IgD-negative memory B cell (primary cell): ENCODE results near the gene RXYLT1. TPM values are rescaled to one million over a fixed set of nuclear protein-coding genes. Genes with fewer than 3 reads are reported as not detected.

Experiments used
- H3K27ac Mint-ChIP-seq, 3 donors: one replicate each; pipeline ENCODE4 v1.8.0; 2020 to 2022; ENCODE audit warnings: mild to moderate bottlenecking in 3 of 3, mixed read lengths in 3 of 3, moderate library complexity in 1 of 3
- H3K27me3 Mint-ChIP-seq: one replicate; pipeline ENCODE4 v1.8.0; 2021; ENCODE audit warnings: mixed read lengths
- H3K36me3 Mint-ChIP-seq: one replicate; pipeline ENCODE4 v1.8.0; 2020; ENCODE audit warnings: mild to moderate bottlenecking, mixed read lengths
- H3K4me1 Mint-ChIP-seq, 3 donors: one replicate each; pipeline ENCODE4 v1.8.0; 2020 to 2022; ENCODE audit warnings: mixed read lengths in 3 of 3, mild to moderate bottlenecking in 1 of 3
- H3K4me3 Mint-ChIP-seq, 4 donors: one replicate each; pipeline ENCODE4 v1.8.0; 2020 to 2022; ENCODE audit warnings: mild to moderate bottlenecking in 4 of 4, mixed read lengths in 4 of 4, moderate library complexity in 3 of 4
- H3K9me3 Mint-ChIP-seq, 3 donors: one replicate each; pipeline ENCODE4 v1.8.0; 2020 to 2021; ENCODE audit warnings: mixed read lengths in 3 of 3, mild to moderate bottlenecking in 1 of 3
- polyA plus RNA-seq: library from polyadenylated mRNA; unstranded; fragments of 300-500 nt; fragmentation: Illumina TruSeq; gene quantifications from one replicate; pipeline ENCODE4 v1.2.3, GENCODE V29; 2021

The RXYLT1 gene
- polyA plus RNA-seq, 1 donor from 2014 or later: 17.8 TPM

DNA sequence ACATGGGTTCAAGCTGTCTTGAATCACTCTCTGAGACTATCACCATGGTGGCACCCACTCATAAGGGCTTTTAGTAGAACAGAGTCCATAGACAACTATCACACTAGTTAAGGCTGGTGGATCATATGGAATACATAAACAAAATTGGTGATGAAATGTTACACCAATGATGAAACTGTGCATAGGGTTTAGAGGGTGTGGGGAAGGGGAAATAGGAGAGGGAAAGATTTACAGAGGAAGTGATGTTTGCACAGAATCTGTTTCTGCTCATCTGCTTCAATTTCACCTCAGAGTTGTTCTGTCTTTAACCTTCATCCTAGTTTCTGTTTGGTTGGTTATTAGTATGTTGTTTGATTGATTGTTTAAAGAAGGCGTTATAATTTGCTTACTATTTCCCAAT is 2.4 kb upstream of the RXYLT1 start:
- Mint-ChIP-seq H3K27ac (peak overlapping the region in 1 of 3 donors; percentile 39), H3K9me3 (peaks cover 0 to 2% (median 0%) of the 10 kb centered on the region in 3 donors), H3K4me3 (peak overlapping the region in 2 of 4 donors; percentile 25 to 96), H3K27me3 (no peaks in the 10 kb centered on the region), H3K4me1 (peaks cover 11 to 16% (median 11%) of the 10 kb centered on the region in 3 donors), H3K36me3 (no peaks in the 10 kb centered on the region)

DNA sequence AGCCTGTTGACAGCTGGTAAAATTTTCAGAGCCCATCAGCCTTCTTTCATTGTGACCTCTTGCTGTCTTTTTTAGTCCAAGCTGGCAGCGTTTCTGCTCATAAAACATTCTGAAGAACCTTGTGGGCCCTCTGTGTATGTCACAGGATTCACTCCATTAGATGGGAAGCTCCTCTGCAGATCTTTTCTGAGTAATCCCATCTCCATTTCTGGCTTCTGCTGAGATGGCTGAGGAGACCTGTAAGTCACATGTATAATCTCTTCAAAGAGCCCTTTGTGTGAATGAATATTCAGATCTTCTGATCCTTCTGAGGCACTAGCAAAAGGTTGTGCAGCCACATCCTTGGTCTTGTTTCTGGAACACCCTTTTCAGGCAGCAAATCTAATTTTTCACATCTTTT is 2.8 kb downstream of the RXYLT1 start:
- Mint-ChIP-seq H3K9me3 (no peaks in the 10 kb centered on the region), H3K36me3 (peaks cover 11% of the 10 kb centered on the region), H3K4me3 (peak overlapping the region in 2 of 4 donors; percentile 52 to 80), H3K27ac (no peak overlapping the region), H3K4me1 (peaks cover 10 to 26% (median 10%) of the 10 kb centered on the region in 3 donors), H3K27me3 (no peaks in the 10 kb centered on the region)

DNA sequence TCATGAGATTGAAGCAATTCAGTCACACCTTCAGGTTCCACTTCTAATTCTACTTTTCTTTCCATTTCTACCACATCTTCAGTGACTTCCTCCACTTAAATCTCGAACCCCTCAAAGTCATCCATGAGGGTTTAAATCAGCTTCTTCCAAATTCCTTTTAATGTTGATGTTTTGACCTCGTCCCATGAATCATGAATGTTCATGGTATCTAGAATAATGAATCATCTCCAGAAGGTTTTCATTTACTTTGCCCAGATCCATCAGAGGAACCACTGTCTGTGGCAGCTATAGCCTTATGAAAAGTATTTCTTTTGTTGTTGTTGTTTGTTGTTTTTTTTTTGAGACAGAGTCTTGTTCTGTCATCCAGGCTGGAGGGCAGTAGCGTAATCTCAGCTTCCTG is 7.6 kb downstream of the RXYLT1 start:
- Mint-ChIP-seq H3K9me3 (no peaks in the 10 kb centered on the region), H3K4me1 (peaks cover 0 to 14% (median 7%) of the 10 kb centered on the region in 3 donors), H3K36me3 (peaks cover 21% of the 10 kb centered on the region), H3K27me3 (no peaks in the 10 kb centered on the region), H3K4me3 (no peak overlapping the region), H3K27ac (peak overlapping the region in 1 of 3 donors; percentile 50)

DNA sequence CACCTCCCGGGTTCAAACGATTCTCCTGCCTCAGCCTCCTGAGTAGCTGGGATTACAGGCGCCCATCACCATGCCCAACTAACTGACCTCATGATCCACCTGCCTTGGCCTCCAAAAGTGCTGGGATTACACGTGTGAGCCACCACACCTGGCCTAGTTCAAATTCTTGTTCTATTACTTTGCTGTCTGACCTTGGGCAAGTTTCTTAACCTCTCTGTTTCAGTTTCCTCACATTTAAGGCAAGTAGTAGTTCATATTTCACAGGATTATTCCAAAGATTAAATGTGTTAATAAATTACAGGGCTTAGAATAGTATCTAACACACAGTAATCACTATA is 10.9 kb downstream of the RXYLT1 start:
- H3K4me1 Mint-ChIP-seq: peaks cover 0 to 5% (median 0%) of the 10 kb centered on the region in 3 donors
- no peaks in the 10 kb centered on the region for H3K9me3 Mint-ChIP-seq
- H3K4me3 Mint-ChIP-seq: no peak overlapping the region
- H3K27ac Mint-ChIP-seq: no peak overlapping the region
- no peaks in the 10 kb centered on the region for H3K27me3 Mint-ChIP-seq
- H3K36me3 Mint-ChIP-seq: peaks cover 11% of the 10 kb centered on the region

DNA sequence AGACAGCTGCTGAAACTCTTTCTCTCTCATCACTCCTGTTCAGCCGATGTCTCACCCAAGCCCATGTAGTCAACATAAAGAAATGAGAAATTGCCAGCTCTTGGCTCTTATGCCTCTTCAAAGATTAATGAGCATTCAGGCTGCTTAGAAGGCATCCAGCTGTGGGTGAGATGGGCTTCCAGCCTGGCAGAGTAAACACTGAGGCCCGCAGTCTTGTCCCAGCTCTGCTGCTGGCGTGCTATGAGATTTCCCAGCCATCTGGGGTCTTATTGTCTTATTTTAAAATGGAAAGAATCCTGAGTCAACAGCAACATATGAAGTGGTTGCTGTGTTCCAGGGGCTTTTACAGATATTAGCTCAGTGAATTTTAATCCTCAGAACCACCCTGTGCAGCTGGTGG is 12.6 kb downstream of the RXYLT1 start:
- Mint-ChIP-seq H3K4me3 (no peak overlapping the region), H3K27me3 (no peaks in the 10 kb centered on the region), H3K36me3 (peaks cover 11% of the 10 kb centered on the region), H3K4me1 (peaks cover 0 to 5% (median 0%) of the 10 kb centered on the region in 3 donors), H3K27ac (no peak overlapping the region), H3K9me3 (no peaks in the 10 kb centered on the region)

DNA sequence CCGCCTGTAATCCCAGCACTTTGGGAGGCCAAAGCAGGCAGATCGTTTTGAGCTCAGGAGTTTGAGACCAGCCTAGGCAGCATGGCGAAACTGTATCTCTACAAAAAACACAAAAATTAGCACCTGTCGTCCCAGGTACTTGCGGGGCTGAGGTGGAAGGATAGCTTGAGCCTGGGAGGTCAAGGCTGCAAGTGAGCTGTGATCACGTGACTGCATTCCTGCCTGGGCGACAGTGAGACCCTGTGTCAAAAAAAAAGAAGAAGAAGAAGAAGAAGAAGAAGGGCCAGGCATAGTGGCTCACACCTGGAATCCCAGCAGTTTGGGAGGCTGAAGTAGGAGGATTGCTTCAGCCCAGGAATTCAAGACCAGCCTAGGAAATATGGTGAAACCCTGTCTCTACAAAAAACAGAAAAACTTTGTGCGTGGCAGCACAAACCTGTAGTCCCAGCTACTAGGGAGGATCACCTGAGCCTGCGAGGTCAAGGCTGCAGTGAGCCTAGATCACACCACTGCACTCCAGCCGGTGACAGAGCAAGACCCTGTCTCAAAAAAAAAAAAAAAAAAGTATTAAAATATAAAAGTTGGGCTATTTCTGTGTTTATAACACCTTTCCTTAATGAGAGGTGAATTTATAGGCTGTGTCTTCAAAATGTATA is 15.5 kb downstream of the RXYLT1 start:
- no peak overlapping the region for H3K27ac Mint-ChIP-seq
- H3K36me3 Mint-ChIP-seq: peaks cover 7% of the 10 kb centered on the region
- no peaks in the 10 kb centered on the region for H3K9me3 Mint-ChIP-seq
- no peaks in the 10 kb centered on the region for H3K4me1 Mint-ChIP-seq
- no peaks in the 10 kb centered on the region for H3K27me3 Mint-ChIP-seq
- H3K4me3 Mint-ChIP-seq: no peak overlapping the region

DNA sequence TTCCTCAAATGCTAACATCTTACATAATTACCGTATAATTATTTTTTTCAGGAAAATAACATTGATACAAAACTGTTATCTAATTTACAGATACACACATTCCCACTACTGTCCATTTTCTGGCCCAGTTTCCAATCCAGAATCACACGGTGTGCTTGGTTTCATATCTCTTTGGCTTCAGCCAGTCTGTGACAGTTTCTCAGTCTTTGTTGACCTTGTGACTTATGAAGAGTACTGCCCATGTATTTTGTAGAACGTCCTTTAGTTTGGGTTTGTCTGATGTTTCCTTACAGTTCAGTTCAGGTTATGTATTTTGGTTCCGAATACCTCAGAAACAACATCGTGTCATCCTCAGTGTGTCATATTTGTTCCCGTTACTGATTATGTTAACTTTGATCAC is 16.2 kb downstream of the RXYLT1 start:
- Mint-ChIP-seq H3K36me3 (peaks cover 5% of the 10 kb centered on the region), H3K9me3 (no peaks in the 10 kb centered on the region), H3K4me1 (no peaks in the 10 kb centered on the region), H3K27me3 (no peaks in the 10 kb centered on the region), H3K27ac (no peak overlapping the region), H3K4me3 (no peak overlapping the region)

DNA sequence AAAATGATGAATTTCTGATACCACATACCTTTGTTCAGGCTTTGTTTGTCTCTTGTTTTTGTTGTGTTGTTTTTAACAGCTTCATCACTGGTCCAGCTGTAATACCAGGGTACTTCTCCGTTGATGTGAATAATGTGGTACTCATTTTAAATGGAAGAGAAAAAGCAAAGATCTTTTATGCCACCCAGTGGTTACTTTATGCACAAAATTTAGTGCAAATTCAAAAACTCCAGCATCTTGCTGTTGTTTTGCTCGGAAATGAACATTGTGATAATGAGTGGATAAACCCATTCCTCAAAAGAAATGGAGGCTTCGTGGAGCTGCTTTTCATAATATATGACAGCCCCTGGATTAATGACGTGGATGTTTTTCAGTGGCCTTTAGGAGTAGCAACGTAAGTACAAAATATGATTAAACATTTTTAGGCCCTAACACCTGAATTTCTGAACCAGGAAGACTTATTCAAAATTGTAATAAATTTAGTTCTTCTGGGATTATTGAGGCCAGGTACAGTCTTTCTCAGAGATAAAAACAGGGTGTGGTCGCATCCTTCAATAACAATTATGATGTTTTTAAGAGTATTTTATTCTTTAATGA is 22.4 kb downstream of the RXYLT1 start:
- H3K4me3 Mint-ChIP-seq: no peak overlapping the region
- H3K9me3 Mint-ChIP-seq: no peaks in the 10 kb centered on the region
- peaks cover 1 to 10% (median 6%) of the 10 kb centered on the region in 3 donors for H3K4me1 Mint-ChIP-seq
- no peaks in the 10 kb centered on the region for H3K36me3 Mint-ChIP-seq
- H3K27me3 Mint-ChIP-seq: no peaks in the 10 kb centered on the region
- no peak overlapping the region for H3K27ac Mint-ChIP-seq

DNA sequence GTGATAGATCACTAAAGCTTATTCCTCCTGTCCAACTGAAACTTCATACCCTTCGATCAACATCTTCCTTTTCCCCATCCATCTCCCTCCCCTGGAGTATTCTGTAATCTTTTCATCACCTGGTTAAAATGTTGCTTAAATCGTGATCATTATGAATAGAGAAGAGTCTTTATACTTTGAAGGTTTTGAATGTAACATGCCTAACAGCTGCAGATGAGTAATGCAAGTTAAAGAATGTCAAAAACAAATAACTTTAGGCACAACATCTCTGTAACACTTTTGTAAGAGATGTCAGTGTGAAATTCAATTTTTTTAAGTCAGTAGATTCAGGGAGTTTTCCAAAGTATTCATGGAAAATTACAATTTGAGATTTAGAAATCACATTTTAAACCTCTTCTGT is 25.0 kb downstream of the RXYLT1 start:
- H3K4me3 Mint-ChIP-seq: no peak overlapping the region
- peaks cover 1 to 10% (median 6%) of the 10 kb centered on the region in 3 donors for H3K4me1 Mint-ChIP-seq
- no peaks in the 10 kb centered on the region for H3K36me3 Mint-ChIP-seq
- H3K27ac Mint-ChIP-seq: no peak overlapping the region
- H3K9me3 Mint-ChIP-seq: no peaks in the 10 kb centered on the region
- H3K27me3 Mint-ChIP-seq: no peaks in the 10 kb centered on the region

DNA sequence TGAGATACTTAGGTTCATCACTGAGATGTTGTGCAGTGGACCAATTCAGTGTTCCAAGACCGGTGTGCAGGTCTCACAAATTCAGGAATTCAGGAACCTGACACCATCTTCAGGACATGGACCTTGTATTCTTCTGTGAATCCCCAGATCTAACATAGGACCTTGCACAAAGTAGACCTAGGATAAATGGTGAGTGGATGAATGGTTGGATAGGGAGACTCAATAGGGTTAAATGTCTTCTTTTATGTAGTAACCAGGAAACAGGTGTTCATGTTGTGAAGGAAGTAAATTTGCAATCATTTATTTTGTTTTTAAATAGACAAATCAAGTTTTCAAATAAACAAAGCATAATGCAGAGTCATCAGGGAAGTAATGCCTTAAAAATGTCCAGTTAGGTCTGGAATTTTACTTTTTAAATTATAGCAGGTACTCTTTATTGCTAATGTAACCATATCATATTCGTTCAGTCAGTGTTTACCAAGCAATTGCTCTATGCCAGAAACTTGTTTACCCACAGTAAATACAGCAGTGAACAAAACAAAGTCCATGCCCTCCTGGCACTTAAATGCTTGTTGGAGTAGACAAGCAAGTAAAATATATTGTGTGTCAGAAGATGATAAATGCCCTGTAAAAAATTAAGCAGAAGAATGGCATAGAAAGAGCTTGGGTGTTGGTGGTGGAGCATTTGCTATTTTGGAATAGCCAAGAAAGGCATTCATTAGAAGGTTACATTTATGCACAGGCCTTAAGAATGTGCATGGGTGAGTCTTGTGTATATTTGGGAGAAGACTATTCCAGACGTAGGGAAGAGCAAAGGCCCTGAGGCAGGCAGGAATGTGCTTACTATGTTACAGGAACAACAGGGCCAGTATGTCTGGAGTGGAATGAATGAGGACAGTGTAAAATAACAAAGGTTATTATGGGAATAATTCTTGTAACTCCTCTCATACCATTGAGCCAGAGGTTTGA is 26.3 kb downstream of the RXYLT1 start:
- Mint-ChIP-seq H3K27ac (no peak overlapping the region), H3K9me3 (no peaks in the 10 kb centered on the region), H3K4me3 (peak overlapping the region in 1 of 4 donors; percentile 54), H3K27me3 (no peaks in the 10 kb centered on the region), H3K4me1 (peaks cover 1 to 10% (median 6%) of the 10 kb centered on the region in 3 donors), H3K36me3 (no peaks in the 10 kb centered on the region)

DNA sequence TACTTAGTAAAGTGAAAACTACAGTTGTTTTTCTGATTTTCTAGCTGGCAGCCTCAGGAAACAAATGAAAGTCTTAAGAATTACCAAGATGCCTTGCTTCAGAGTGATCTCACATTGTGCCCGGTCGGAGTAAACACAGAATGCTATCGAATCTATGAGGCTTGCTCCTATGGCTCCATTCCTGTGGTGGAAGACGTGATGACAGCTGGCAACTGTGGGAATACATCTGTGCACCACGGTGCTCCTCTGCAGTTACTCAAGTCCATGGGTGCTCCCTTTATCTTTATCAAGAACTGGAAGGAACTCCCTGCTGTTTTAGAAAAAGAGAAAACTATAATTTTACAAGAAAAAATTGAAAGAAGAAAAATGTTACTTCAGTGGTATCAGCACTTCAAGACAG is 28.9 kb downstream of the RXYLT1 start:
- no peaks in the 10 kb centered on the region for H3K27me3 Mint-ChIP-seq
- H3K4me3 Mint-ChIP-seq: no peak overlapping the region
- H3K9me3 Mint-ChIP-seq: no peaks in the 10 kb centered on the region
- no peak overlapping the region for H3K27ac Mint-ChIP-seq
- H3K4me1 Mint-ChIP-seq: peaks cover 1 to 14% (median 6%) of the 10 kb centered on the region in 3 donors
- no peaks in the 10 kb centered on the region for H3K36me3 Mint-ChIP-seq

DNA sequence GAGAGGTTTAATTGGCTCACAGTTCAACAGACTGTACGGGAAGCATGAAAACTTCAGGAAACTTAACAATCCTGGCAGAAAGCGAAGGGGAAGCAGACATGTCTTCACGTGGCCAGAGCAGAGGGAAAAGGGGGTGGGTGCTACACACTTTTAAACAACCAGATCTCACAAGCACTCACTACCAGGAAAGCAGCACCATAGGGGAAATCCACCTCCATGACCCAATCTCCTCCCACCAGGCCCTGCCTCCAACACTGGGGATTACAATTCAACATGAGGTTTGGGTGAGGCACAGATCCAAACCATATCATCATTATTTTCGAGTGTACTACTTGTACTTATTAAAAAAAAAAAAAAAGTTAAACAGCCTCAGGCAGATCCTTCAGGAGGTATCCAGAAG is 29.9 kb downstream of the RXYLT1 start:
- Mint-ChIP-seq H3K4me3 (no peak overlapping the region), H3K9me3 (no peaks in the 10 kb centered on the region), H3K27ac (no peak overlapping the region), H3K27me3 (no peaks in the 10 kb centered on the region), H3K4me1 (peaks cover 1 to 19% (median 10%) of the 10 kb centered on the region in 3 donors), H3K36me3 (no peaks in the 10 kb centered on the region)

DNA sequence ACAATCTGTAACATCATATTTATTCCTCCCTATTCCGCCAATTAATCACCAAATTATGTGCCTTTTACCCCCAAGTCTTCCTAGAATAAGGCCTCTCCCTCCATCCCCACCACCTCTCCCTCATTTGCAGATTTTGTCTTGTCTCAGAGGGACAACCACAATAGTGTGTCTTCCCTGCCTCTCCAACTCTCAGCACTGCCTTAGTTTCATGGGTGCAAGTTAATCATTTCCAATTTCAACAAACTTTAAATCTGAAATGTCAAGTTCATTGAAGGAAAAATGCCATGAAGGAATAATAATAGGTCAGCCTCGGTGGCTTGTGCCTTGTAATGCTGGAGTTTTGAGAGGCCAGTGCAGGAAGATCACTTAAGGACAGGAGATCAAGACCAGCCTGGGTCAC is 31.6 kb downstream of the RXYLT1 start:
- Mint-ChIP-seq H3K4me1 (peaks cover 0 to 14% (median 12%) of the 10 kb centered on the region in 3 donors), H3K36me3 (no peaks in the 10 kb centered on the region), H3K27me3 (no peaks in the 10 kb centered on the region), H3K27ac (no peak overlapping the region), H3K9me3 (no peaks in the 10 kb centered on the region), H3K4me3 (no peak overlapping the region)

DNA sequence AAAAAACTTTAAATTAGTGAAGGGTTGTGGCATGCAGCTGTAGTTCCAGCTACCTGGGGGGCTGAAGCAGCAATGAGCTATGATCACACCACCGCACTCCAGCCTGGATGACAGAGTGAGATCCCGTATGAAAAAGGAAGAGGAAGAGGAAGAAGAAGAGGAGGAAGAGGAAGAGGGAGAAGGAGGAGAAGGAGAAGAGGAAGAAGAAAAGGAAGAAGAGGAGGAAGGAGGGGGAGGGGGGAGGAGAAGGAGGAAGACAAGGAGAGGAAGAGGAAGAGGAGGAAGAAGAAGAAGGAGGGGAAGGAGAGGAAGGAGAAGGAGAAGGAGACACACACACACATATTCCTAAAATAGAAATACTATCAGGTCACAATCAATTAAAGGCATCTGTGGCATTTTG is 32.0 kb downstream of the RXYLT1 start:
- Mint-ChIP-seq H3K9me3 (no peaks in the 10 kb centered on the region), H3K4me3 (no peak overlapping the region), H3K27me3 (no peaks in the 10 kb centered on the region), H3K4me1 (peaks cover 0 to 14% (median 12%) of the 10 kb centered on the region in 3 donors), H3K27ac (no peak overlapping the region), H3K36me3 (no peaks in the 10 kb centered on the region)

DNA sequence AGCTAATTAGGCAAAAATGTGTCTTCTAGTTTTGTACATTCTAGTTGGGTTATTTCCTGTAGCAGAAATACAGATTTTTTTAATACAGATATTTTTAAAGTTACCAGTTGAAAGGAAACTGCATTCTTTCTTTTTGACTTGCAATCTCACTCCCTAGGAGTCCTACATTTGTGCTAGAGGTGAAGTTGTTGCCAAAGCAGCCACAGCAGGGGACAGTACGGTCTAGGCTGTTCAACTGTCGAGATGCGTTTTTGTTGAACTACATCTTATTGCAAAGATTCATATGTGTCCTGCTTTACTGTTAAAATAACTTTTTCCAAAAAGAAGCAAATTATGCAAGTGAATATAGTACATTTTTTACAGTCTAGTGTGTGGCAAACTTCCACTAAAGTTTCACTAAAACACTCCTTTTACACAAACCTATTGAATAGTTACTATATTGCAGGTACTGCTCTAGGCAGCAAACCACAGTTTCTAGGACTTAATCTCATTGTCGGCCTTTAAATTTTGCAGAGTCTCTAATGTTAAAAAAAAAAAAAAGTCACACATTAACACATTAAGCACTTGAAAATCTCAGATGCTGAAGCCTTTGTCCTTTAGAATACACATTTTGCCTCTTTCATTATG is 34.5 kb downstream of the RXYLT1 start:
- H3K4me3 Mint-ChIP-seq: peak overlapping the region in 3 of 4 donors; percentile 21 to 85 (median 36)

More for the DNA sequence above, 34.5 kb downstream of the RXYLT1 start:
- peaks cover 0 to under 1% (median 0%) of the 10 kb centered on the region in 3 donors for H3K9me3 Mint-ChIP-seq
- peaks cover 0 to 14% (median 12%) of the 10 kb centered on the region in 3 donors for H3K4me1 Mint-ChIP-seq
- H3K27me3 Mint-ChIP-seq: peaks cover 1% of the 10 kb centered on the region
- H3K36me3 Mint-ChIP-seq: peaks cover 4% of the 10 kb centered on the region
- peak overlapping the region in 1 of 3 donors; percentile 81 for H3K27ac Mint-ChIP-seq
